H1 (cell line): ENCODE data around the gene MCM7.

Source experiments
- ATF2 ChIP-seq: IDR thresholded peaks from 2 replicates; pipeline ENCODE4 v1.6.1; 2012; ENCODE audit warnings: low read length, inconsistent platforms
- CTCF ChIP-seq, 3 experiments: IDR thresholded peaks; 1 replicate in 2 of 3; 2 replicates in 1 of 3; pipeline versions ENCODE4 v1.5.1 to v1.6.1; 2011; ENCODE audit warnings: low read length in 3 of 3, mild to moderate bottlenecking in 3 of 3, inconsistent platforms in 2 of 3, low read depth in 1 of 3, moderate library complexity in 1 of 3; ENCODE audit not compliant: insufficient read depth in 1 of 3; ENCODE audit errors: control extremely low read depth in 1 of 3
- E2F6 ChIP-seq: IDR thresholded peaks from 2 replicates; pipeline ENCODE4 v1.6.1; 2012; ENCODE audit warnings: inconsistent platforms
- JUND ChIP-seq: IDR thresholded peaks from 2 replicates; pipeline ENCODE4 v1.6.1; 2011; ENCODE audit warnings: mild to moderate bottlenecking, improper control_type of control experiment, low read length
- RFX5 ChIP-seq: IDR thresholded peaks from 2 replicates; pipeline ENCODE4 v1.6.1; 2011; ENCODE audit warnings: low read depth, low read length, improper control_type of control experiment, borderline replicate concordance
- SIRT6 ChIP-seq: IDR thresholded peaks from one replicate; pipeline ENCODE4 v1.7.1; 2012; ENCODE audit warnings: low read length, inconsistent platforms
- YY1 ChIP-seq: IDR thresholded peaks from 2 replicates; pipeline ENCODE4 v1.6.1; 2011; ENCODE audit warnings: low read depth, mild to moderate bottlenecking, low read length
- ZNF274 ChIP-seq: IDR thresholded peaks from 2 replicates; pipeline ENCODE4 v1.7.0; 2012; ENCODE audit warnings: low read length, borderline replicate concordance; ENCODE audit errors: extremely low read depth

GRCh38 chr7:100132126-100132525, 30.9 kb upstream of the MCM7 start:
- TF ChIP-seq SIRT6 (no peak), CTCF (IDR thresholded peaks at IDR 0.05; ENCODE audit: control extremely low read depth in 1 of 3, insufficient read depth in 1 of 3, low read depth in 1 of 3, low read length in 3 of 3) (no peak), ATF2 (no peak), RFX5 (no peak), ZNF274 (no peak), YY1 (no peak), E2F6 (no peak), JUND (no peak)
